KMS-11 (cell line): ENCODE data around the gene LIPT1.

ENCODE experiments used
- H2AFZ ChIP-seq: fragments of 200-600 bp; sonication (generic); 2 replicates; pipeline ENCODE4 v1.6.1; 2016; ENCODE audit warnings: antibody characterized with exemption, mixed run types, low read depth
- H3K27ac ChIP-seq: fragments of 200-600 bp; sonication (generic); 2 replicates; pipeline ENCODE4 v1.6.1; 2016; ENCODE audit warnings: mild to moderate bottlenecking, mixed run types
- H3K27me3 ChIP-seq: fragments of 200-600 bp; sonication (generic); 2 replicates; pipeline ENCODE4 v1.6.1; 2017; ENCODE audit warnings: mild to moderate bottlenecking, low read depth, mixed run types, moderate library complexity; ENCODE audit not compliant: insufficient read depth
- H3K36me3 ChIP-seq: fragments of 200-600 bp; sonication (generic); 2 replicates; pipeline ENCODE4 v1.6.1; 2017; ENCODE audit warnings: mild to moderate bottlenecking, mixed run types; ENCODE audit not compliant: insufficient read depth
- H3K4me1 ChIP-seq: fragments of 200-600 bp; sonication (generic); 2 replicates; pipeline ENCODE4 v1.6.1; 2016; ENCODE audit warnings: mild to moderate bottlenecking, low read depth, mixed run types; ENCODE audit not compliant: poor library complexity, severe bottlenecking
- H3K4me2 ChIP-seq: fragments of 200-600 bp; sonication (generic); 2 replicates; pipeline ENCODE4 v1.7.0; 2016; ENCODE audit warnings: mild to moderate bottlenecking, mixed run types
- H3K4me3 ChIP-seq: fragments of 200-600 bp; sonication (generic); IDR thresholded peaks from 2 replicates; pipeline ENCODE4 v1.6.1; 2017; ENCODE audit warnings: low read depth, low read length, mixed read lengths; ENCODE audit not compliant: insufficient read depth
- H3K79me2 ChIP-seq: fragments of 200-600 bp; sonication (generic); 2 replicates; pipeline ENCODE4 v1.6.1; 2016; ENCODE audit warnings: low read depth, mixed run types; ENCODE audit not compliant: insufficient read depth
- H3K9ac ChIP-seq: fragments of 200-600 bp; sonication (generic); 2 replicates; pipeline ENCODE4 v1.6.1; 2016; ENCODE audit warnings: mild to moderate bottlenecking, mixed run types
- H4K20me1 ChIP-seq: fragments of 200-600 bp; sonication (generic); 2 replicates; pipeline ENCODE4 v1.6.1; 2016; ENCODE audit warnings: mild to moderate bottlenecking, mixed run types; ENCODE audit not compliant: insufficient read depth
- TF ChIP-seq, protein P1 (sequence below): fragments of 200-600 bp; sonication (generic); conservative IDR thresholded peaks from 2 replicates; pipeline ENCODE4 v1.6.1; 2017; ENCODE audit warnings: low read depth, mild to moderate bottlenecking, antibody characterized with exemption, low read length, moderate library complexity, mixed read lengths

LIPT1 gene

DNA sequence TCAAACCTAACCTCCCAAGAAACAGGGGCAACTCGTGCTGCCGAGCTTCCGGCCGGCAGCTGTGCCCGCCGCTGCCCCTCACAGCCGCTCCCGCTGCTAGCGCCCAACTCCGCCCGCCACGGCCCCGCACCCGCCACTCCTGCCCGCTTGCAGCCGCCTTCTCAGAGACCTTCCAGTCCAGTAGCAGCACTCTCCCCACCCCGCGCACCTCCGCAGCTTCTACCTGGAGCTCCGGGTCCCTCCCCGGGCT is 14.0 kb upstream of the LIPT1 start:
- Histone ChIP-seq H3K79me2 (no peaks in the 10 kb centered on the region), H3K4me2 (peak overlapping the region; percentile 64), H3K36me3 (no peaks in the 10 kb centered on the region), H3K27ac (peak overlapping the region; percentile 46; the same call in 1 of the 2 replicates), H3K4me3 (no peak overlapping the region), H3K9ac (peak overlapping the region; percentile 50; the same call in 1 of the 2 replicates), H3K4me1 (peaks cover 20% of the 10 kb centered on the region), H3K27me3 (no peaks in the 10 kb centered on the region), H2AFZ (peak overlapping the region; percentile 77), H4K20me1 (no peaks in the 10 kb centered on the region)
- TF ChIP-seq, protein P1, sequence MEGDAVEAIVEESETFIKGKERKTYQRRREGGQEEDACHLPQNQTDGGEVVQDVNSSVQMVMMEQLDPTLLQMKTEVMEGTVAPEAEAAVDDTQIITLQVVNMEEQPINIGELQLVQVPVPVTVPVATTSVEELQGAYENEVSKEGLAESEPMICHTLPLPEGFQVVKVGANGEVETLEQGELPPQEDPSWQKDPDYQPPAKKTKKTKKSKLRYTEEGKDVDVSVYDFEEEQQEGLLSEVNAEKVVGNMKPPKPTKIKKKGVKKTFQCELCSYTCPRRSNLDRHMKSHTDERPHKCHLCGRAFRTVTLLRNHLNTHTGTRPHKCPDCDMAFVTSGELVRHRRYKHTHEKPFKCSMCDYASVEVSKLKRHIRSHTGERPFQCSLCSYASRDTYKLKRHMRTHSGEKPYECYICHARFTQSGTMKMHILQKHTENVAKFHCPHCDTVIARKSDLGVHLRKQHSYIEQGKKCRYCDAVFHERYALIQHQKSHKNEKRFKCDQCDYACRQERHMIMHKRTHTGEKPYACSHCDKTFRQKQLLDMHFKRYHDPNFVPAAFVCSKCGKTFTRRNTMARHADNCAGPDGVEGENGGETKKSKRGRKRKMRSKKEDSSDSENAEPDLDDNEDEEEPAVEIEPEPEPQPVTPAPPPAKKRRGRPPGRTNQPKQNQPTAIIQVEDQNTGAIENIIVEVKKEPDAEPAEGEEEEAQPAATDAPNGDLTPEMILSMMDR = no peak

- H2AFZ ChIP-seq = peak within 1 kb of the TSS; percentile 77
- no peaks in the 10 kb centered on the region for H3K36me3 ChIP-seq
- no peaks in the 10 kb centered on the region for H3K79me2 ChIP-seq
- H3K4me1 ChIP-seq = peaks cover 20% of the 10 kb centered on the region
- TF ChIP-seq, protein P1 = no peak
- peak within 1 kb of the TSS; percentile 50; the same call in 1 of the 2 replicates for H3K9ac ChIP-seq
- no peaks in the 10 kb centered on the region for H3K27me3 ChIP-seq
- peak within 1 kb of the TSS; percentile 46 for H3K27ac ChIP-seq
- no peaks in the 10 kb centered on the region for H4K20me1 ChIP-seq
- H3K4me3 ChIP-seq = peak within 1 kb of the TSS; percentile 95
- H3K4me2 ChIP-seq = peak within 1 kb of the TSS; percentile 84
These were observed 13.4 kb upstream of the LIPT1 start, which contains the start of gene C2orf15 for GRCh38 chr2:99141110-99142108. C2orf15 (plus strand) TSS chr2:99141707; CDS start chr2:99150559, 8,852 bp downstream.

GRCh38 chr2:99150706-99151105 is 4.1 kb upstream of the LIPT1 start:
- Histone ChIP-seq H3K79me2 (no peaks in the 10 kb centered on the region), H3K4me2 (no peak overlapping the region), H2AFZ (no peak overlapping the region), H4K20me1 (no peaks in the 10 kb centered on the region), H3K36me3 (no peaks in the 10 kb centered on the region), H3K27me3 (no peaks in the 10 kb centered on the region), H3K9ac (no peak overlapping the region), H3K27ac (no peak overlapping the region), H3K4me3 (no peak overlapping the region), H3K4me1 (peaks cover 5% of the 10 kb centered on the region)
- TF ChIP-seq, protein P1 = no peak

DNA sequence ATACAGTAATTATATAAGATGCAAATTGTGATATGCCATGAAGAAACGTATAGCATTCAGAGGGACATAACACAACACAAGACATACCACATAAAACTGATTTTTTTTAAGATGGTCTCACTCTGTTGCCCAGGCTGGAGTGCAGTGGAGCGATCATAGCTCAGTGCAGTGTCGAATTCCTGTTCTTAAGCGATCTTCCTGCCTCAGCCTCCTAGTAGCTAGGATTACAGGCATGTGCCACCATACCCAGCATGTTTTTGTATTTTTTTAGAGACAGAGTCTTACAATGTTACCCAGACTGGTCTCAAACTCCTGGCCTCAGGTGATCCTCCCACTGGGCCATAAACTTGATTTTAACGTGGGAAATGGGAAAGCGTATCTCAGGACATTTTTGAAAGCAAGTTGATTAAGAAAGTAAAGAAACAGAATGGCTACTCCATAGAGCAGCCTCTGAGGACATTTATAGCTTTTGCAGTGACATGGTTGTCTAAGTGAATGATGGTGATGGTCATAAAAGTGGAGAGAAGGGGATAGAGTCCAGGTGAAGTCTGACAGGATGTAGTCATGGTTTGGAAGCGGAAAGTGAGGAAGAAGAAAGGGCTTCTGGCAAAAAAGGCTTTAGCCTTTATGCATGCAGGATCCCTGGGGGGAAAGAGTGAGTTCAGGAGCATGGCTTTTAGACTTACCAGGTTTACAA is 2.4 kb upstream of the LIPT1 start:
- H3K4me2 ChIP-seq = no peak overlapping the region

More for the DNA sequence above, 2.4 kb upstream of the LIPT1 start:
- Histone ChIP-seq H3K27me3 (no peaks in the 10 kb centered on the region), H3K4me1 (peaks cover 15% of the 10 kb centered on the region), H2AFZ (no peak overlapping the region), H3K79me2 (no peaks in the 10 kb centered on the region), H3K27ac (no peak overlapping the region), H4K20me1 (no peaks in the 10 kb centered on the region), H3K36me3 (no peaks in the 10 kb centered on the region), H3K9ac (no peak overlapping the region), H3K4me3 (no peak overlapping the region)
- TF ChIP-seq, protein P1 = no peak
